ENCODE results near the gene ERN1.

GRCh38 chr17:64037180-64037579 is 92.8 kb downstream of the ERN1 start:
- no peak for TF ChIP-seq CTCF (IDR thresholded peaks at IDR 0.05)
- TF ChIP-seq POLR2A (IDR thresholded peaks at IDR 0.05): no peak
